Tibial nerve (tissue), 4 donors: Measurements from ENCODE around the gene PGLYRP4. TPM values are rescaled to one million over a fixed set of nuclear protein-coding genes. Genes with fewer than 3 reads are reported as not detected.

Source experiments
- DNase-seq, 2 donors: peaks; one replicate each; pipeline ENCODE4 v3.0.0-alpha.2; 2019; ENCODE audit warnings: low spot score in 2 of 2
- H3K27ac ChIP-seq, 4 donors: fragments of 200-600 bp; sonication (generic) in 3 of 4; one replicate each; pipeline ENCODE4 v1.5.1; 2017 to 2019; ENCODE audit warnings: mild to moderate bottlenecking in 1 of 4
- H3K27me3 ChIP-seq, 2 donors: fragments of 200-600 bp; sonication (generic) in 1 of 2; one replicate each; pipeline versions ENCODE4 v1.5.1 to v1.6.0; 2017 to 2019
- H3K36me3 ChIP-seq, 3 donors: fragments of 200-600 bp; sonication (generic); one replicate each; pipeline ENCODE4 v1.5.1; 2018 to 2019
- H3K4me1 ChIP-seq, 4 donors: fragments of 200-600 bp; sonication (generic) in 3 of 4; one replicate each; pipeline ENCODE4 v1.5.1; 2017 to 2019
- H3K4me3 ChIP-seq, 4 donors: fragments of 200-600 bp; sonication (generic) in 3 of 4; one replicate each; pipeline ENCODE4 v1.5.1; 2017 to 2019; ENCODE audit warnings: mild to moderate bottlenecking in 1 of 4, moderate library complexity in 1 of 4
- H3K9me3 ChIP-seq, 4 donors: fragments of 200-600 bp; sonication (generic) in 3 of 4; one replicate each; pipeline ENCODE4 v1.5.1; 2017 to 2019
- CTCF ChIP-seq, 5 experiments: fragments of 200-600 bp in 3 of 5; fragments of 450-650 bp in 2 of 5; sonication (generic) in 3 of 5; IDR thresholded peaks; one replicate each; pipeline ENCODE4 v1.5.1; 2016 to 2019; ENCODE audit warnings: antibody characterized with exemption in 5 of 5, mild to moderate bottlenecking in 3 of 5, moderate library complexity in 2 of 5
- EP300 ChIP-seq, 2 donors: sonication (generic); formaldehyde crosslinking; IDR thresholded peaks; one replicate each; pipeline ENCODE4 v1.6.1; 2017; ENCODE audit warnings: antibody characterized with exemption in 2 of 2, mild to moderate bottlenecking in 1 of 2
- POLR2A ChIP-seq, 2 donors: fragments of 450-650 bp; IDR thresholded peaks; one replicate each; pipeline ENCODE4 v1.6.1; 2017; ENCODE audit warnings: antibody characterized with exemption in 2 of 2, mild to moderate bottlenecking in 2 of 2, moderate library complexity in 2 of 2
- WGBS, 2 donors: methylation state at CpG; one replicate each; pipeline ENCODE4 v1.1.5; 2018; 5-methylcytosine and 5-hydroxymethylcytosine counted together
- total RNA-seq, 4 donors: library from RNA; depleted of rRNA; stranded (reverse); fragments of >200 nt; gene quantifications; one replicate each; pipeline ENCODE4 v1.1.0, GENCODE V29; 2016

PGLYRP4 gene
- total RNA-seq, 4 donors from 2014 or later: not detected

GRCh38 chr1:153370146-153370545, 21.5 kb upstream of the PGLYRP4 start:
- Histone ChIP-seq H3K4me3 (no peak overlapping the region), H3K27me3 (no peaks in the 10 kb centered on the region), H3K4me1 (no peaks in the 10 kb centered on the region), H3K27ac (no peak overlapping the region), H3K36me3 (no peaks in the 10 kb centered on the region), H3K9me3 (no peaks in the 10 kb centered on the region)
- WGBS, 2 donors: 76 to 78% methylated on average over 3 of the region's 3 CpGs
- no peak for DNase-seq
- no peak for TF ChIP-seq EP300 (IDR thresholded peaks at IDR 0.05)
- TF ChIP-seq POLR2A (IDR thresholded peaks at IDR 0.05): no peak
- TF ChIP-seq CTCF (IDR thresholded peaks at IDR 0.05): no peak

GRCh38 chr1:153368495-153368894, 19.9 kb upstream of the PGLYRP4 start:
- no peaks in the 10 kb centered on the region for H3K4me1 ChIP-seq
- TF ChIP-seq POLR2A (IDR thresholded peaks at IDR 0.05): no peak
- TF ChIP-seq CTCF (IDR thresholded peaks at IDR 0.05): no peak
- no peak for TF ChIP-seq EP300 (IDR thresholded peaks at IDR 0.05)
- no peak for DNase-seq
- H3K4me3 ChIP-seq: no peak overlapping the region
- no peak overlapping the region for H3K27ac ChIP-seq
- H3K9me3 ChIP-seq: no peaks in the 10 kb centered on the region
- H3K36me3 ChIP-seq: no peaks in the 10 kb centered on the region
- H3K27me3 ChIP-seq: no peaks in the 10 kb centered on the region
- whole genome bisulfite sequencing, 2 donors: 55 to 63% methylated on average over 2 of the region's 2 CpGs

GRCh38 chr1:153367090-153367489, 18.4 kb upstream of the PGLYRP4 start:
- Histone ChIP-seq H3K27ac (no peak overlapping the region), H3K36me3 (no peaks in the 10 kb centered on the region), H3K4me3 (no peak overlapping the region), H3K27me3 (no peaks in the 10 kb centered on the region), H3K9me3 (no peaks in the 10 kb centered on the region), H3K4me1 (no peaks in the 10 kb centered on the region)
- TF ChIP-seq EP300 (IDR thresholded peaks at IDR 0.05): no peak
- no peak for TF ChIP-seq POLR2A (IDR thresholded peaks at IDR 0.05)
- no peak for TF ChIP-seq CTCF (IDR thresholded peaks at IDR 0.05)
- no peak for DNase-seq
- 45 to 56% methylated on average over 2 of the region's 2 CpGs for WGBS, 2 donors

- Histone ChIP-seq H3K27me3 (no peaks in the 10 kb centered on the region), H3K4me3 (no peak overlapping the region), H3K36me3 (no peaks in the 10 kb centered on the region), H3K9me3 (no peaks in the 10 kb centered on the region), H3K4me1 (no peaks in the 10 kb centered on the region), H3K27ac (no peak overlapping the region)
- DNase-seq: no peak
- WGBS, 2 donors: 74 to 75% methylated on average over 6 of the region's 6 CpGs
- TF ChIP-seq EP300 (IDR thresholded peaks at IDR 0.05) (no peak), CTCF (IDR thresholded peaks at IDR 0.05) (no peak), POLR2A (IDR thresholded peaks at IDR 0.05) (no peak)
Observed at GRCh38 chr1:153366261-153366660, 17.6 kb upstream of the PGLYRP4 start.

GRCh38 chr1:153365696-153366095, 17.1 kb upstream of the PGLYRP4 start:
- Histone ChIP-seq H3K36me3 (no peaks in the 10 kb centered on the region), H3K4me3 (no peak overlapping the region), H3K27me3 (no peaks in the 10 kb centered on the region), H3K9me3 (no peaks in the 10 kb centered on the region), H3K4me1 (no peaks in the 10 kb centered on the region), H3K27ac (no peak overlapping the region)
- no peak for DNase-seq
- 75 to 83% methylated on average over 8 of the region's 8 CpGs for WGBS, 2 donors
- TF ChIP-seq EP300 (IDR thresholded peaks at IDR 0.05): no peak
